H1 (cell line): Measurements from ENCODE around the gene CST1. TPM values are rescaled to one million over a fixed set of nuclear protein-coding genes. Genes with fewer than 3 reads are reported as not detected.

Source experiments
- POLR2AphosphoS5 ChIP-seq: IDR thresholded peaks from 2 replicates; pipeline ENCODE4 v1.6.1; 2011; ENCODE audit warnings: low read depth, low read length
- SP4 ChIP-seq: IDR thresholded peaks from 2 replicates; pipeline ENCODE4 v1.6.1; 2012; ENCODE audit warnings: low read length, inconsistent platforms
- SRF ChIP-seq: IDR thresholded peaks from 2 replicates; pipeline ENCODE4 v1.6.1; 2011; ENCODE audit warnings: mild to moderate bottlenecking, low read depth, low read length, moderate library complexity
- polyA plus RNA-seq, 7 experiments: library from polyadenylated mRNA; depleted of rRNA in 3 of 7; stranded (reverse) in 5 of 7; unstranded in 2 of 7; fragments of >200 nt in 5 of 7; fragments of 200-250 nt in 2 of 7; gene quantifications; 1 replicate in 5 of 7; 2 replicates in 1 of 7; 4 replicates in 1 of 7; pipeline versions ENCODE4 v1.2.1 to v1.2.3, GENCODE V29; 2011 to 2013; ENCODE audit warnings: missing spikeins in 2 of 7, mixed read lengths in 2 of 7
- small RNA-seq: library from polyadenylated mRNA; stranded (forward); fragments of <200 nt; extraction: miRNeasy Mini kit (QIAGEN cat#:217004); gene quantifications from one replicate; pipeline ENCODE3, GENCODE V24; 2013; ENCODE audit not compliant: insufficient read depth
- total RNA-seq: library from RNA; stranded (reverse); fragmentation: NEBNext Ultra II Directional; extraction: Animal tissue kit (Norgen Biotek cat#: 25700); gene quantifications from 2 replicates; pipeline ENCODE4 v1.2.1, GENCODE V29; 2021

Gene CST1
- total and polyA plus RNA-seq, 2 of the 8 experiments (the other 6 are each of a cell fraction or from before 2014, with no cell fraction given): 2.3 to 2.9 TPM

DNA sequence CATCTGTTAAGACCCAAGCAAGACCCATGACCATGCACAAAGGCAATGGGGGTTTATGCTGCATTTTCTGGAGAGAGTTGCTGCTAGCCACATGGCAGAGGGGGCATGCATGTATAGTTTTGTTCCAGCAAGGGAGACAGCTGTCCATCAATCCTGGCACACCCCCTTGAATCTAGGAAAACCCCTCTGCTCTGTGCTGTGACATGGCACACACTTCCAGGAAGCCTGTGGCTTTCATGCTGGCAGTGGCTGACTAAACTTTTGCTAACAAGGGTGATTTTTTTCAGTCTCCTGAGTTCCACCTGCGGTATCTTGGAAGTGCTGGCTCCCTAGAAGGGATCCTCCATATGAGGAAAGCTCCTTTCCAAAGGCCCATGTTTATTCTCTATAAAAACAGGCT, 52.8 kb downstream of the CST1 start (continued):
- TF ChIP-seq SP4 (no peak), SRF (no peak), POLR2AphosphoS5 (no peak)

Small RNAs within 50 kb of the gene (small RNA-seq; reads per million reads assigned to genes)
- gene CST2P1: not detected

Other genes with a start within 250 kb of the CST1 start
- gene CST9L, start 182.5 kb downstream of the CST1 start, total RNA-seq: not detected in 2 replicates
- not detected in 2 replicates for gene CST9L, start 182.5 kb downstream of the CST1 start, polyA plus RNA-seq (2011; rRNA removed)
- gene CST9, start 145.0 kb downstream of the CST1 start, total RNA-seq: 0.19 TPM in 1 of 2 replicates, not detected in the other
- gene CST9, start 145.0 kb downstream of the CST1 start, polyA plus RNA-seq (2011; rRNA removed): 0.05 and 0.08 TPM in 2 replicates
- 53.2 and 58.1 TPM in 2 replicates for gene CST3, start 113.0 kb downstream of the CST1 start, total RNA-seq
- 184 and 185 TPM in 2 replicates for gene CST3, start 113.0 kb downstream of the CST1 start, polyA plus RNA-seq (2011; rRNA removed)
- not detected in 2 replicates for gene CST4, start 61.9 kb downstream of the CST1 start, total RNA-seq
- gene CST4, start 61.9 kb downstream of the CST1 start, polyA plus RNA-seq (2011; rRNA removed): not detected in 2 replicates
- not detected in 2 replicates for gene CST2, start 75.8 kb upstream of the CST1 start, total RNA-seq
- not detected in 2 replicates for gene CST2, start 75.8 kb upstream of the CST1 start, polyA plus RNA-seq (2011; rRNA removed)
- gene CST5, start 128.8 kb upstream of the CST1 start, total RNA-seq: not detected in 2 replicates
- gene CST5, start 128.8 kb upstream of the CST1 start, polyA plus RNA-seq (2011; rRNA removed): not detected in 2 replicates
- not detected in 2 replicates for gene GGTLC1, start 237.8 kb upstream of the CST1 start, total RNA-seq
- not detected in 2 replicates for gene GGTLC1, start 237.8 kb upstream of the CST1 start, polyA plus RNA-seq (2011; rRNA removed)